HG02973 (cell line): ENCODE data around the gene NUP210.

Experiments used
- ATAC-seq: cut with Tn5 transposase; IDR thresholded peaks from one replicate; pipeline ENCODE4 v1.9.1; 2021; ENCODE audit warnings: moderate library complexity; ENCODE audit not compliant: unreplicated experiment

NUP210 gene

GRCh38 chr3:13353506-13353905 lies 66.6 kb downstream of the NUP210 start:
- no peak for ATAC-seq

- no peak for ATAC-seq
Observed at GRCh38 chr3:13352621-13353131, 67.4 kb downstream of the NUP210 start.

- ATAC-seq: no peak
Observed at GRCh38 chr3:13349823-13350222, 70.3 kb downstream of the NUP210 start.

DNA sequence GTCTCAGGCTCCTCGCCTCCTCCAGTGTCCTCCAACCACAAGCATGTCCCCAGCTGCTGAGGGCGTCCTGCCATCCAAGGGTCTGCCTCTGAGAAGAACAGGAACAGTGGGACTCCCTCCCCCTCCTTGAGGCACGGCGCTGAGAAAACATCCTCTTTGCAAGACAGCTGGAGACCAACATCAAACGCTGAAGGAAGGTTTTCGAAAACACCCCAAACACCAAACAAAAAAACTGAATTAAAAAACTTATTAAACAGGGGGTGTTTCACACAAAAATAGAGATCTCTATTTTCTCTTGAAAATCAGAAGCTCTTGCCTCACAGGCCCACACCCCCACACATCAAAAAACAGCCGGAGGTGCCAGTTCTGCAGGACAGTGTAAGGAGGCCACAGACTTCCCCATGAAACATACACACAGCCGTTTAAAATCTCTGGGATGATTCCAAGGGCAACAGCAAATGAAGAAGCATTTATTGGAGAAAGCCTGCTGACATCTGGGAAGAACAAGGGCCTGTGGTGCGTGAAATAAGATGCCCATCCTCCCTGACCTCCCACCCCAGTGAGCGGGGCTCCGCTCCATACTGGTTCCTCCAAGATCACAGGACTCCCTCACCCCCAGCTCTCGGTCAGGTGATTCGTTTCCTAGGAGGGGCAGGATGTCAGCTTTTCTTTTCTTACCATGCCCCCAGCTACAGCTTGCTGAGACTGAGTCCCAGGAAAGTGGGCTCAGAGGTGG lies 71.3 kb downstream of the NUP210 start:
- ATAC-seq: no peak

GRCh38 chr3:13348100-13348499 lies 72.0 kb downstream of the NUP210 start:
- no peak for ATAC-seq

- no peak for ATAC-seq
Observed at GRCh38 chr3:13347390-13347950, 72.7 kb downstream of the NUP210 start.

- no peak for ATAC-seq
Observed at GRCh38 chr3:13346481-13347389, 73.4 kb downstream of the NUP210 start.

DNA sequence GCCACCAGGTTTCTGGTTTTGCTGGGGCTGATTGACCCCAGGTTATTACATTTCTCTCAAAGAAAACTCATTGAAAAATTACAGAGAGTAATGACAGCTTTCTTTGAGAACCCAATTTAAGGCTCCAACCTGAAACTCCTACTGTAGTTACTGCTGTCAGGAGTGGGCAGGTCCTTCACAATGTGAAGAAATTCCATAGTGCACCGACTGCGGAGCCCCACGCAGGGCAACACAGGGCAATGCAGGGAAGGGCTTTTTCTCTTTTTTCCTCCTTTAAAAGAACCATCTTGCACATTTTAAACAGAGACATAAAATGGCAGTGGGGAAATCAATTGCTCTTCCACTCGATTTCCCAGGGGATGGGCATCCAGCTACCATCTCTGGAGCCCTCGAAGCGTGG lies 74.3 kb downstream of the NUP210 start:
- ATAC-seq: no peak

- no peak for ATAC-seq
Observed at GRCh38 chr3:13345284-13345683, 74.8 kb downstream of the NUP210 start.

DNA sequence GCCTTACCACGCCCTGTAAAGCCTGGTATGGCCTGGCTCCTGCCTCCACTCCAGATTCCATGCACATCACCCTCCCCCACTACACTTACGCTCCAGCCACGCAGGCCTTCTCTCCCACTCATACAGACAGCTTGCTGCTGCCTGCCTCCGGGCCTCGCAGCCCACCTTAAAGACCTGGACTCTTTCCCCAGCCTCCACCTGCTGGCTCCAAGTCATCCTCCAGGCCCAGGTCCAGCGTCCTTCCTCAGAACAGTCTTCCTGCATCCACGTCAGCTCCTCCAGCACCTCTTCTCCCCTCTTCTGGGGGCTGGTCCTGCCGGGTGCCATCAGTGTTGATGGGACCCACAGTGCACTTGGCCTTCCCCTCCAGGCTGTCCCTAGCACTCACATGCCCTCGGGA lies 75.5 kb downstream of the NUP210 start:
- ATAC-seq: no peak

DNA sequence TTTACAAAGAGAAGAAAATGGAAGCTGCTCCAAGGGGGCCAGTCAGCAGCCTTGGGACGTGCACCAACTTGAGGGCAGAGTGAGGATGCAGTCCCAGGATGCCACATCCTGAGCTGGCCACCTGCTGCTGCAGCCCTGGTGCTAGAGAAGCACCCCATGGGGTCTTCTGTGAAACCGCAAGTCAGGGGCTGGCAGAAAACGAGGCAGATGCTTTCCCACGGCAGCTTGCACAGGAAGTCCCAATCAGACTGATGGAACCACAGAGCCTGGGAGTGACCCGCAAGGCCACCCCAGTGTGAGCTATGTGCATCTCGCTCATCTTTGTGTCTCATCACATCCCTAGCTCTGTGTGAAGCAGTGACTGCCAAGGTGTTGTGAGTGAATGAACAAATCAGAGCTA lies 76.5 kb downstream of the NUP210 start:
- no peak for ATAC-seq

- ATAC-seq: no peak
Observed at GRCh38 chr3:13341229-13341905, 78.8 kb downstream of the NUP210 start.

DNA sequence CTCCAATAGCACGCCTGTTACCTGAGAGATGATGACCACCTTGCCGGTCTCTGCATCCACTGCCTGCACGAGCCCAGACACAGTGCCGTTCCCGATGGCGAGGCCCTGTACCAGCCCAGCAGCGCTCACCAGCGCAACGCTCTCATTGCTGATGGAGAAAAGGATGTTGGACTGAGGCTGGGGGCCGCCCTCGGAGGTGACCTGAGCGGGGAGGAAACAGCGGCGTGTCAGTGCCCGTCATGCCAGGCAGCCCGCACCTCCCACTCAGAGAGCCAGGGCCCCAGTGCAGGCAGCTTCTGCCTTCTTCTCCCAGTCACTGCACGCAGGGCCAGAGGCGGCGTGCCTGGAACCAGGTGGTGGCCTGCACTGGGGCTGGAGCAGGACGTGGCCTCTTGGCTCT lies 80.3 kb downstream of the NUP210 start:
- ATAC-seq: no peak

GRCh38 chr3:13338996-13339395 lies 81.1 kb downstream of the NUP210 start:
- ATAC-seq: no peak

- ATAC-seq: no peak
Observed at GRCh38 chr3:13338231-13338630, 81.9 kb downstream of the NUP210 start.

DNA sequence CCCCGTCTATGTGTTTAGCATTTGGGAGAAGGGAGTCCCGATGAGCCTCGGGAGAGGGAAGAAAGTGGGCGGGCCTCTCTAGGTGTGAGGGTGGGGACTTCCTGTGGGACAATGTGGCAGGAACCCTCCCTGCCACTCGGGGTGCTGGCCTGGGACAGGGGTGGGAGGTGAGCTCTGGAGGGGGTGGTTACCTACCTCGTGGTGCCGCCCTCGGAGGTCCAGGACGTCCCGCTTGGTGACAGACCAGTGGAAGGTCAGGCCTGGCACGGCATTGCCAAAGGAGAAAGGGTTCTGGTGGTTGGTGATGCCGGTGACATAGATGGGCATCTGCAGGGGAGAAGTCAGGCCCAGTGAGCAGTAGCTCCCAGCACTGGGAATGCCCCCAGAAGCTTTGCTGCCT lies 83.5 kb downstream of the NUP210 start:
- no peak for ATAC-seq

DNA sequence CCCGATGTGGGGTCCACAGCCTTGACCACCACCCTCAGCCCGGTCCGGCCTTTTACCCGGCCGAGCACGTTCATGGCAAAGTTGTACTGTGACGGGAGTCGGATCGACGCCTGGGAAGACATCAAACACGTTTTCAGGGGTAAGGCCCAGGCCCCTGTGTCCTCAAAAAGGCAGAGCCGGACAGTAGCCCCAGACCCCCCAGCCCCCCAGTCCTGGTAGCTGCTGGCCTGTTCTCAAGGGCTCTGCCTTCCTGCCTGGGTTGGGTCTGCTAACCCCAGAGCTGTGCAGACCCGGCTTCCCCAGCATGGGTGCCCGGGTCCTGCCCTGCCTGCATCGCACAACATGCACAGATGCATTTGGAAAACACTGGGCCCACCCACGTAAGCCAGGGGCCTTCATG lies 84.6 kb downstream of the NUP210 start:
- ATAC-seq: no peak

DNA sequence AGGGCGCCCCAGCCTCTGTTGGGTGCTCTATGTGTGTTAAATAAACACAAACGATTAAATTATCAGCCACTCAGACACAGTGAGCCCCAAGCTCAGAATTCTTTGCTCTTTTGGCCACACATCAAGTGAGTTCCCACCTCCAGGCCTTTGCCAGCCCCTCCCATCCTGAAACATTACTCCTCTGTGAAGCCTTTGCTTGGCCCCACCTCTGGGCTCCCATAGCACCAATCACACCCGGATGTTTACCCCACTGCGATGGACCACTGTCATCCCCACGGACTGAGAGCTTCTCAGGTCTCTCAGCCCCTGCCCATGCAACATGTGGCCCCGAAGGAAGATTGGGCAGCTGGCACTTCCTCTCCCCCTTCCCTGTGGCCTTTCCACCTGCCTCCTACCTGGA lies 85.1 kb downstream of the NUP210 start:
- no peak for ATAC-seq

- no peak for ATAC-seq
Observed at GRCh38 chr3:13333236-13333897, 86.8 kb downstream of the NUP210 start.

DNA sequence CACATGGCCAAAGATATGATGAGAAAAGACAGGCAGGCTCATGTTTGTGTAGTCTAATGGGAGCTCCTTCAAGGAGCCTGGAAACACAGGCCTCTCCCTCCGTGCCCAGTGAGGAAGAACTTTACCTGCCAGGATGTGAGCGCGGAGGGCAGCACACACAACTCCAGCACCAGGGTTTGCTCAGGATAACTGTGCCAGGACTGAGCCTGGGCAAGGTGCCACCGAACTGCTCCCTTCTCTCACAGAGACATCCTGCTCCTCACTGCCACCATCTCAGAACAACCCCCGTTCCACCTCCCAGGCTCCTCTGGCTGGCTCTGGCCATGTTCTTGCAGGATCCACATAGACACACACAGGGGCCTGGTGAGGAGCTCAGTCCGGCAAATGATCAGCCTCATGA lies 87.4 kb downstream of the NUP210 start:
- ATAC-seq: no peak

DNA sequence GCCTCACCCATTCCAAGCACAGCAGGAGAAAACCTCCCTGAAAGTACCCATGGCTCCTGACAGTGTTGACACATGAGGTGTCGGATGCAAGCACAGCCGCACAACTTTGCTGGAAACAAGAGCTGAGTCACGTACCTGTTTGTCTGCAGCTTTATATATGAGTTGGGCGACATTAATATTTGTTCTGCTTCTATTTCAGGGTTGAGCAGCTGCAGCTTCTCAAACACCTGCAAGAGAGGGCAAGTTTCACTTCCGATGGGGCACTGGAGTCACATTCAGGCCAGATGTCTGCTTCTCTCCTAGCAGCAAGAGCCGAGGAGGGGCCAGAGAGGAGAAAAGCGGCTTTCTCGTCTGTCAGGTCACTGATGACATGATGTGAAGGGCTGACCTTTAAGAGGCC lies 88.0 kb downstream of the NUP210 start:
- ATAC-seq: peak; percentile 83
